SK-N-SH (cell line): ENCODE results near the gene SGO2. TPM values are rescaled to one million over a fixed set of nuclear protein-coding genes. Genes with fewer than 3 reads are reported as not detected.

ENCODE experiments used
- CTCF ChIA-PET: fragments of 300-600, 350-600 bp; formaldehyde crosslinking; extraction: SDS; loops from one replicate; lab custom pipeline; 2021; lab: Yijun Ruan, JAX
- POLR2A ChIA-PET: fragments of 350-600 bp; sonication (Branson Sonifier 250); formaldehyde crosslinking; extraction: SDS; loops from one replicate; lab custom pipeline; 2020; ENCODE audit warnings: antibody characterized with exemption, inconsistent platforms; lab: Yijun Ruan, JAX
- DNase-seq: peaks from one replicate; pipeline ENCODE4 v3.0.0; 2012
- H2AFZ ChIP-seq: fragments of 200-600 bp; sonication (generic); 2 replicates; pipeline ENCODE4 v1.8.1; 2016; ENCODE audit warnings: antibody characterized with exemption, mild to moderate bottlenecking, low read depth
- H3F3A ChIP-seq: fragments of 200-600 bp; sonication (generic); replicated peaks from 2 replicates; pipeline ENCODE3; 2016; ENCODE audit warnings: antibody characterized with exemption, mild to moderate bottlenecking; ENCODE audit not compliant: insufficient read depth
- H3K27ac ChIP-seq, 2 experiments: fragments of 200-500 bp in 1 of 2; fragments of 200-600 bp in 1 of 2; sonication (Bioruptor generic) in 1 of 2; sonication (generic), shearing (Covaris generic) in 1 of 2; 2 replicates each; pipeline versions ENCODE4 v1.5.1 to v1.6.1; 2014 to 2016; ENCODE audit warnings: low read depth in 2 of 2, inconsistent platforms in 1 of 2, low read length in 1 of 2, mild to moderate bottlenecking in 1 of 2, mixed read lengths in 1 of 2
- H3K27me3 ChIP-seq: fragments of 200-600 bp; sonication (generic), shearing (Covaris generic); 2 replicates; pipeline ENCODE4 v1.6.1; 2016; ENCODE audit warnings: mixed run types; ENCODE audit not compliant: insufficient read depth
- H3K36me3 ChIP-seq, 2 experiments: fragments of 200-500 bp in 1 of 2; fragments of 200-600 bp in 1 of 2; sonication (Bioruptor generic) in 1 of 2; sonication (generic) in 1 of 2; replicated peaks in 1 of 2; 2 replicates each; pipeline versions ENCODE3 to v1.5.1; 2014 to 2016; ENCODE audit warnings: low read length in 1 of 2, mild to moderate bottlenecking in 1 of 2; ENCODE audit not compliant: insufficient read depth in 2 of 2, control insufficient read depth in 1 of 2
- H3K4me1 ChIP-seq, 2 experiments: fragments of 200-500 bp in 1 of 2; fragments of 200-600 bp in 1 of 2; sonication (Bioruptor generic) in 1 of 2; sonication (generic), shearing (Covaris generic) in 1 of 2; 2 replicates each; pipeline versions ENCODE4 v1.5.1 to v1.6.1; 2014 to 2016; ENCODE audit warnings: low read depth in 1 of 2, low read length in 1 of 2, mixed run types in 1 of 2; ENCODE audit not compliant: insufficient read depth in 2 of 2, control insufficient read depth in 1 of 2
- H3K4me2 ChIP-seq: fragments of 200-600 bp; sonication (generic), shearing (Covaris generic); 2 replicates; pipeline ENCODE4 v1.6.1; 2017; ENCODE audit warnings: mixed run types
- H3K4me3 ChIP-seq, 2 experiments: fragments of 200-500 bp in 1 of 2; fragments of 200-600 bp in 1 of 2; sonication (Bioruptor generic) in 1 of 2; sonication (generic), shearing (Covaris generic) in 1 of 2; 2 replicates each; pipeline versions ENCODE4 v1.5.1 to v1.8.1; 2014 to 2016; ENCODE audit warnings: low read depth in 2 of 2, inconsistent platforms in 1 of 2, low read length in 1 of 2, mild to moderate bottlenecking in 1 of 2, mixed read lengths in 1 of 2, moderate library complexity in 1 of 2
- H3K79me2 ChIP-seq: fragments of 200-600 bp; sonication (generic); 2 replicates; pipeline ENCODE4 v1.8.1; 2017; ENCODE audit warnings: mild to moderate bottlenecking; ENCODE audit not compliant: insufficient read depth
- H3K9ac ChIP-seq: fragments of 200-600 bp; sonication (generic); 2 replicates; pipeline ENCODE4 v1.6.1; 2017; ENCODE audit warnings: mixed run types
- H3K9me2 ChIP-seq: fragments of 200-600 bp; sonication (generic); 2 replicates; pipeline ENCODE4 v1.6.1; 2017; ENCODE audit warnings: mixed run types
- H3K9me3 ChIP-seq: fragments of 200-600 bp; sonication (generic); 2 replicates; pipeline ENCODE4 v1.6.1; 2017; ENCODE audit warnings: mixed run types, mild to moderate bottlenecking, moderate library complexity
- H4K20me1 ChIP-seq: fragments of 200-600 bp; sonication (generic); 2 replicates; pipeline ENCODE4 v1.6.1; 2017; ENCODE audit warnings: mild to moderate bottlenecking, mixed run types; ENCODE audit not compliant: insufficient read depth
- ELF1 ChIP-seq: IDR thresholded peaks from 2 replicates; pipeline ENCODE4 v1.4.0; 2012
- EP300 ChIP-seq, 2 experiments: IDR thresholded peaks; 2 replicates each; pipeline versions ENCODE4 v1.4.0 to v1.6.1; 2012; ENCODE audit warnings: borderline replicate concordance in 1 of 2, low read depth in 1 of 2, low read length in 1 of 2
- EZH2phosphoT487 ChIP-seq: fragments of 200-600 bp; sonication (generic); IDR thresholded peaks from 2 replicates; pipeline ENCODE4 v1.6.1; 2017; ENCODE audit warnings: low read depth, mixed run types, mild to moderate bottlenecking, antibody characterized with exemption, moderate library complexity, borderline replicate concordance
- MAX ChIP-seq: IDR thresholded peaks from 2 replicates; pipeline ENCODE4 v1.4.0; 2012; ENCODE audit warnings: low read depth
- SMC3 ChIP-seq: IDR thresholded peaks from 2 replicates; pipeline ENCODE4 v1.6.1; 2012; ENCODE audit warnings: low read depth, low read length, improper control_type of control experiment
- TEAD4 ChIP-seq: IDR thresholded peaks from 2 replicates; pipeline ENCODE4 v1.4.0; 2012; ENCODE audit warnings: mild to moderate bottlenecking, borderline replicate concordance; ENCODE audit not compliant: insufficient read depth
- USF1 ChIP-seq: IDR thresholded peaks from 2 replicates; pipeline ENCODE4 v1.4.0; 2012; ENCODE audit warnings: low read depth, borderline replicate concordance
- WGBS: methylation state at CpG from one replicate; pipeline ENCODE4 v1.1.6; 2017; ENCODE audit warnings: low lambda C conversion rate; 5-methylcytosine and 5-hydroxymethylcytosine counted together
- polyA plus RNA-seq, 3 experiments: library from polyadenylated mRNA; depleted of rRNA; stranded (reverse); fragments of >200 nt; gene quantifications; 2 replicates each; pipeline ENCODE4 v1.2.3, GENCODE V29; 2012
- TF ChIP-seq, protein P1 (sequence below): fragments of 200-600 bp; sonication (generic); IDR thresholded peaks from 2 replicates; pipeline ENCODE4 v1.6.1; 2017; ENCODE audit warnings: antibody characterized with exemption, mild to moderate bottlenecking, moderate library complexity

Gene SGO2
- polyA plus RNA-seq, 1 of the 3 experiments (the other 2 are of a cell fraction): 2.8 TPM

DNA sequence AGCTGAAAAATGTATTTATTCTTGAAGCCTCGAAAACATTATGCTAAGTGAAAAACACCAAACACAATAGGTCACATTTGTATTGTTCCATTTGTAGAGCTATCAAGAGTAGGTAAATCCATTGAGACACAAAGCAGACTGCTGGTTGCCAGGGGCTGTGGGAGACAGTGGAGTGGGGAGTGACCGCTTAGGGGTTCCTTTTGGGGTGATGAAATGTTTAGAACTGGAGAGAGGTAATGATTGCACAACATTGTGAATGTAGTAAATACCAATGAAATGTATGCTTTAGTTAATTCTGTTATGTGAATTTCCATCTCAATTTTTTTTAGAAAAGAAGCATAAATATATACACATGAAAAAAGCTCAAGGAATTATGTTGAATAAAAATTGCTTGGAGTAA lies 32.0 kb upstream of the SGO2 start:
- H3K4me2 ChIP-seq: no peak overlapping the region
- H3K9me3 ChIP-seq: no peaks in the 10 kb centered on the region
- no peak overlapping the region for H3K9ac ChIP-seq
- no peak for TF ChIP-seq MAX
- ChIA-PET POLR2A (no interaction called here), CTCF (interaction anchor here (1.2 to 1.7 kb wide), 5 partner anchors 12 to 520 kb away, joined by 3 to 8 read pairs (median 7); partner anchors contain the start of gene KCTD18)
- H4K20me1 ChIP-seq: no peaks in the 10 kb centered on the region
- WGBS: 93% methylated on average over 2 of the region's 2 CpGs
- no peak for DNase-seq
- H2AFZ ChIP-seq: no peak overlapping the region
- H3K4me3 ChIP-seq: no peak overlapping the region
- no peaks in the 10 kb centered on the region for H3K79me2 ChIP-seq
- no peak overlapping the region for H3K27ac ChIP-seq
- peaks cover 48 to 77% of the 10 kb centered on the region in 2 experiments for H3K36me3 ChIP-seq
- peaks cover 6% of the 10 kb centered on the region for H3F3A ChIP-seq
- H3K9me2 ChIP-seq: no peaks in the 10 kb centered on the region
- no peaks in the 10 kb centered on the region for H3K27me3 ChIP-seq
- H3K4me1 ChIP-seq: peaks cover 0 to 2% of the 10 kb centered on the region in 2 experiments; a peak in 1 of 4 replicates

DNA sequence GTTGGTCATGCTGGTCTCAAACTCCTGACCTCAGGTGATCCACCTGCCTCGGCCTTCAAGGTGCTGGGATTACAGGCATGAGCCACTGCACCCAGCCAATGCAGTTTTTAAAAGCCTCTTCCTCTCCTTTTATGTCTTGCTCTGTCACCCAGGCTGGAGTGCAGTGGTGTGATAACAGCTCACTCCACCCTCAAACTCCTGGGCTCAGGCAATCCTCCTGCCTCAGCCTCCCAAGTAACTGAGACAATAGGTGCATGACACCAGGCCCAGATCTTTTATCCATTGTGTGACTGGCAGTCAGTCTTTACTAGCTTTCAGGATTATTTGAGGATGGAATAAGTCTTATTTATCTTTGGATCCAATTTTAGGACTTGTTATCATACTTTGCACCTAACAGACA lies 29.3 kb upstream of the SGO2 start:
- Histone ChIP-seq H3K4me1 (peaks cover 0 to 2% of the 10 kb centered on the region in 2 experiments; a peak in 1 of 4 replicates), H3K27me3 (no peaks in the 10 kb centered on the region), H3K4me3 (no peak overlapping the region), H3K27ac (no peak overlapping the region), H3K9me2 (no peaks in the 10 kb centered on the region), H2AFZ (no peak overlapping the region), H4K20me1 (no peaks in the 10 kb centered on the region), H3K9me3 (no peaks in the 10 kb centered on the region), H3F3A (peaks cover 3% of the 10 kb centered on the region), H3K4me2 (no peak overlapping the region), H3K36me3 (peaks cover 38 to 55% of the 10 kb centered on the region in 2 experiments), H3K79me2 (no peaks in the 10 kb centered on the region), H3K9ac (no peak overlapping the region)
- WGBS: 88% methylated on average over 1 of the region's 1 CpG
- TF ChIP-seq ELF1 (no peak), EP300 (IDR thresholded peaks at IDR 0.05; ENCODE audit: borderline replicate concordance in 1 of 2, low read depth in 1 of 2, low read length in 1 of 2) (no peak), USF1 (no peak), SMC3 (no peak), EZH2phosphoT487 (no peak), TEAD4 (no peak)
- TF ChIP-seq, protein P1, sequence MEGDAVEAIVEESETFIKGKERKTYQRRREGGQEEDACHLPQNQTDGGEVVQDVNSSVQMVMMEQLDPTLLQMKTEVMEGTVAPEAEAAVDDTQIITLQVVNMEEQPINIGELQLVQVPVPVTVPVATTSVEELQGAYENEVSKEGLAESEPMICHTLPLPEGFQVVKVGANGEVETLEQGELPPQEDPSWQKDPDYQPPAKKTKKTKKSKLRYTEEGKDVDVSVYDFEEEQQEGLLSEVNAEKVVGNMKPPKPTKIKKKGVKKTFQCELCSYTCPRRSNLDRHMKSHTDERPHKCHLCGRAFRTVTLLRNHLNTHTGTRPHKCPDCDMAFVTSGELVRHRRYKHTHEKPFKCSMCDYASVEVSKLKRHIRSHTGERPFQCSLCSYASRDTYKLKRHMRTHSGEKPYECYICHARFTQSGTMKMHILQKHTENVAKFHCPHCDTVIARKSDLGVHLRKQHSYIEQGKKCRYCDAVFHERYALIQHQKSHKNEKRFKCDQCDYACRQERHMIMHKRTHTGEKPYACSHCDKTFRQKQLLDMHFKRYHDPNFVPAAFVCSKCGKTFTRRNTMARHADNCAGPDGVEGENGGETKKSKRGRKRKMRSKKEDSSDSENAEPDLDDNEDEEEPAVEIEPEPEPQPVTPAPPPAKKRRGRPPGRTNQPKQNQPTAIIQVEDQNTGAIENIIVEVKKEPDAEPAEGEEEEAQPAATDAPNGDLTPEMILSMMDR: no peak
- DNase-seq: no peak
- ChIA-PET CTCF (interaction anchor here (1.0 to 1.5 kb wide), 4 partner anchors 11 to 337 kb away, joined by 3 to 7 read pairs (median 3); partner anchors contain the start of gene KCTD18), POLR2A (no interaction called here)
